ENCODE data around the gene BORCS6. TPM values are rescaled to one million over a fixed set of nuclear protein-coding genes. Genes with fewer than 3 reads are reported as not detected.

The BORCS6 gene
- total RNA-seq, 2 experiments from 2014 or later = 6.1 to 6.4 TPM

DNA sequence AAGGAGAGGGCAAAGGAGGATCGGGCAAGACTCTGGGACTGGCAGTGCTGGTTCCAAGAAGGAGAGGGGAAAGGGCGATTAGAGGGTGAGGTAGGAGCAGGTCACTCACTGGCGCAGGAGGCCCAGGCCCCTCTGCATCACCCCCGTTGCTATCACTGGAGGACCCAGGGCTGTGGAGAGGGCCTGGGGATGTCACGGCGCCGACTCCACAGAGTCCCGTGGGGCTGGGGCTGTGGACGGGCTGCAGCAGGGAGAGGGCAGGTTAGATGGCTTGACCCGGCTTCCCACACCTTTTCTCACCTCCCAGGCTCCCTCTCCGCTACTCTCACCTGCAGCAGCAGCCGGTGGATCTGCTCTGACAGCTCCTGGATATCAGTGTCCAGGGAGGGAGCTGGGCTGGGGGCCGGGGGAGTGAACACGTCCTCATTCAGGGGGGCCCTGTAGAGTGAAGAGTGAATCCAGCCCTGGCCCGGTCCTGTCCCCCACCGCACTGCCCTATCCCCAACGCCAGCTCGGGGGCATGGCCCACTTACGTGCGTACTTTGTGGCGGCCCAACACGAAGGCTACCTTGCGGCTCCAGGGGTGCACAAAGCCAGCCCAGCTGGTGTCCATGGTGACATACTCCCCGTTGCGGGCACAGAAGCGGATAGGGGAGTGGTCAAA lies 42.7 kb downstream of the BORCS6 start:
- H3K36me3 ChIP-seq (ENCODE audit: insufficient read depth, low read length) = peaks cover 83% of the 10 kb centered on the region
- TF ChIP-seq, protein P1, sequence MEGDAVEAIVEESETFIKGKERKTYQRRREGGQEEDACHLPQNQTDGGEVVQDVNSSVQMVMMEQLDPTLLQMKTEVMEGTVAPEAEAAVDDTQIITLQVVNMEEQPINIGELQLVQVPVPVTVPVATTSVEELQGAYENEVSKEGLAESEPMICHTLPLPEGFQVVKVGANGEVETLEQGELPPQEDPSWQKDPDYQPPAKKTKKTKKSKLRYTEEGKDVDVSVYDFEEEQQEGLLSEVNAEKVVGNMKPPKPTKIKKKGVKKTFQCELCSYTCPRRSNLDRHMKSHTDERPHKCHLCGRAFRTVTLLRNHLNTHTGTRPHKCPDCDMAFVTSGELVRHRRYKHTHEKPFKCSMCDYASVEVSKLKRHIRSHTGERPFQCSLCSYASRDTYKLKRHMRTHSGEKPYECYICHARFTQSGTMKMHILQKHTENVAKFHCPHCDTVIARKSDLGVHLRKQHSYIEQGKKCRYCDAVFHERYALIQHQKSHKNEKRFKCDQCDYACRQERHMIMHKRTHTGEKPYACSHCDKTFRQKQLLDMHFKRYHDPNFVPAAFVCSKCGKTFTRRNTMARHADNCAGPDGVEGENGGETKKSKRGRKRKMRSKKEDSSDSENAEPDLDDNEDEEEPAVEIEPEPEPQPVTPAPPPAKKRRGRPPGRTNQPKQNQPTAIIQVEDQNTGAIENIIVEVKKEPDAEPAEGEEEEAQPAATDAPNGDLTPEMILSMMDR (IDR thresholded peaks at IDR 0.05) = no peak
- Mint-ChIP-seq H3K36me3 (ENCODE audit: low read depth) (peaks cover 98% of the 10 kb centered on the region), H3K4me1 (ENCODE audit: low read depth) (peaks cover 23% of the 10 kb centered on the region), H3K27me3 (peaks cover 7% of the 10 kb centered on the region), H3K4me3 (peak overlapping the region; percentile 69), H3K27ac (no peak overlapping the region), H3K9me3 (no peaks in the 10 kb centered on the region)
- ATAC-seq (ENCODE audit: poor library complexity) (no peak), DNase-seq (peak in 1 of 14 experiments; percentile 37)
- no peak overlapping the region for H3K4me3 ChIP-seq (ENCODE audit: low read length)
- ChIA-PET CTCF (no interaction called here), POLR2A (interaction anchor here (1.0 to 4.5 kb wide), 5 partner anchors 8 to 75 kb away, joined by 3 to 19 read pairs (median 6); no protein-coding TSS in a partner anchor)
- H3K9me3 ChIP-seq (ENCODE audit: control insufficient read depth in 1 of 2, insufficient read depth in 1 of 2, low read length in 2 of 2) = no peaks in the 10 kb centered on the region
- intact Hi-C loops (cut with DNase I, micrococcal nuclease) = no loop called here
- H3K4me1 ChIP-seq (ENCODE audit: insufficient read depth, low read length) = peaks cover 47% of the 10 kb centered on the region
- no peak overlapping the region for H3K27ac ChIP-seq (ENCODE audit: low read depth in 1 of 2, low read length in 2 of 2)
- no peaks in the 10 kb centered on the region for H3K27me3 ChIP-seq (ENCODE audit: control insufficient read depth in 1 of 2, insufficient read depth in 2 of 2, low read length in 2 of 2)

DNA sequence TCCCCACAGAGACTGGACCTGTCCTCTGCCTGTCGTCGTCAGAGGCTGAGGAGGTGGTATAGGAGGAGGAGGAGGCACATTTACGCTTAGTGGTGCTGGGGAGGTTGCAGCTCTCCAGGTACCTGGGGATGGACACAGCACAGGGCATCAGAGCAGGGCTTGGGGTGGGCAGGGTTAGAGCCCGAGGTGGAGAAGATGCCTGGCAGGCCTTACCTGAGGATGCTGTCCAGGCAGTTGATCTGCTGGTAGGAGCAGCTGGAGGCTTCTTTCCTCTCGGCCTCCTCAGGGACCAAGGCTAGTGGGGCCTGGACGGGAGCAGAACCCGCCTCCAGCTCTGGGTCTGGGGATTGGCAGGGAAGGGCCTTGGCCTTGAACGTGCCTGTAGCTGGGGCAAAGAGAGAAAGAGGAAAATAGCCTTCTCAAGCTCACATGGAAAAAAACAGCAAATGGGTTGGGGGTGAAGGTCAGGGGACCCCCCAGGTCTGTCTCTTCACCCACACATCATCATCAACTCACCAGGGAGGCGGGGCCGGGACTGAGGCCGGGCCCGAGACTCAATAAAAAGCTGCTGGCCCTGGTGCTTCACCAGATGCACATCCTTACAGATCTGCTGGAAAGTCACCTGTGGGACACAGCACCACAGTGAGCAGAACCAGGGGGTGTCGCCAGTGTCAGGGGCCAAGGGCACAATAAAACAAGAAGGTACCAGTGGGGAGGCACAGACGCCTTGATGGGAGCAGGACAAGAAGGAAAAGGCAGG lies 43.4 kb downstream of the BORCS6 start:
- DNase-seq (no peak), ATAC-seq (ENCODE audit: poor library complexity) (no peak)
- POLR2A ChIA-PET = interaction anchor here (1.0 to 4.5 kb wide), 3 partner anchors 9 to 75 kb away, joined by 3 to 19 read pairs (median 6); no protein-coding TSS in a partner anchor
- no peak overlapping the region for H3K27ac ChIP-seq (ENCODE audit: low read depth in 1 of 2, low read length in 2 of 2)
- peaks cover 40% of the 10 kb centered on the region for H3K4me1 ChIP-seq (ENCODE audit: insufficient read depth, low read length)
- CTCF ChIA-PET = no interaction called here
- peaks cover 90% of the 10 kb centered on the region for H3K36me3 ChIP-seq (ENCODE audit: insufficient read depth, low read length)
- intact Hi-C loops (cut with DNase I, micrococcal nuclease) = no loop called here
- Mint-ChIP-seq H3K9me3 (no peaks in the 10 kb centered on the region), H3K27ac (no peak overlapping the region), H3K36me3 (ENCODE audit: low read depth) (peaks cover 99% of the 10 kb centered on the region), H3K27me3 (peaks cover 5% of the 10 kb centered on the region), H3K4me3 (peak overlapping the region; percentile 69), H3K4me1 (ENCODE audit: low read depth) (peaks cover 17% of the 10 kb centered on the region)
- TF ChIP-seq, protein P1 (IDR thresholded peaks at IDR 0.05) = no peak
- H3K9me3 ChIP-seq (ENCODE audit: control insufficient read depth in 1 of 2, insufficient read depth in 1 of 2, low read length in 2 of 2) = no peaks in the 10 kb centered on the region
- H3K4me3 ChIP-seq (ENCODE audit: low read length) = no peak overlapping the region
- H3K27me3 ChIP-seq (ENCODE audit: control insufficient read depth in 1 of 2, insufficient read depth in 2 of 2, low read length in 2 of 2) = no peaks in the 10 kb centered on the region

DNA sequence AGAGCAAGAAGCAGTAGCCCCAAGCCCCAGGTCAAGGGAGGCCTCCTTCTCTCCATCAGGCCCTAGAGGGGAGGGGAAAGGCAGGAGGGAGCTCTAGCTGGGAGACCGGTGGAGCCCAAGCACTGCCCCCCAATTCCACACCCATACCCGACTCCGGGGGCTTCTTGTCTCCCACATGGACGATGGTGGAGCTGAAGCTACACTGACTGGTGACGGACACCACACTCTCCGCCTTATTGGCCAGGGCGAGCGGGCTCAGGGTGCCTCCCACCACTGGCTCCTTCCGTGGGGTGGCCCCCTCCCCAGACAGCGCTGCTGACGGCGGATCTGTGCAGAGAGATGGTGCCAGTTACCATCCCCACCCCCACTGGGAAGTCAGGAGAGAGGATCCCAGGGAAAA lies 44.2 kb downstream of the BORCS6 start:
- H3K27me3 ChIP-seq (ENCODE audit: control insufficient read depth in 1 of 2, insufficient read depth in 2 of 2, low read length in 2 of 2) = no peaks in the 10 kb centered on the region
- H3K4me3 Mint-ChIP-seq = peak overlapping the region; percentile 69
- ChIA-PET CTCF (no interaction called here), POLR2A (interaction anchor here (0.7 to 4.5 kb wide), 4 partner anchors 10 to 74 kb away, joined by 3 to 19 read pairs (median 4); no protein-coding TSS in a partner anchor)
- ATAC-seq (ENCODE audit: poor library complexity) = no peak
- no peak overlapping the region for H3K27ac Mint-ChIP-seq
- H3K36me3 Mint-ChIP-seq (ENCODE audit: low read depth) = peaks cover 99% of the 10 kb centered on the region
- H3K36me3 ChIP-seq (ENCODE audit: insufficient read depth, low read length) = peaks cover 98% of the 10 kb centered on the region
- H3K4me3 ChIP-seq (ENCODE audit: low read length) = no peak overlapping the region
- no peak overlapping the region for H3K27ac ChIP-seq (ENCODE audit: low read depth in 1 of 2, low read length in 2 of 2)
- peaks cover 33% of the 10 kb centered on the region for H3K4me1 ChIP-seq (ENCODE audit: insufficient read depth, low read length)
- H3K27me3 Mint-ChIP-seq = peaks cover 3% of the 10 kb centered on the region
- TF ChIP-seq, protein P1 (IDR thresholded peaks at IDR 0.05) = no peak
- no peaks in the 10 kb centered on the region for H3K9me3 ChIP-seq (ENCODE audit: control insufficient read depth in 1 of 2, insufficient read depth in 1 of 2, low read length in 2 of 2)
- H3K9me3 Mint-ChIP-seq = no peaks in the 10 kb centered on the region
- H3K4me1 Mint-ChIP-seq (ENCODE audit: low read depth) = peaks cover 13% of the 10 kb centered on the region
- intact Hi-C loops (cut with DNase I, micrococcal nuclease) = no loop called here
- DNase-seq = no peak

Measured in CD4-positive, alpha-beta T cell (primary cell).